AG04449 (cell line): ENCODE measurements around the gene SMURF2.

ENCODE experiments used
- CTCF ChIA-PET: fragments of 350-600 bp; formaldehyde crosslinking; extraction: SDS; loops from one replicate; lab custom pipeline; 2021; ENCODE audit warnings: antibody characterized with exemption; lab: Yijun Ruan, JAX
- POLR2A ChIA-PET: fragments of 400-600, 350-600 bp; formaldehyde crosslinking; extraction: SDS; loops from one replicate; lab custom pipeline; 2020; ENCODE audit warnings: antibody characterized with exemption, inconsistent platforms; lab: Yijun Ruan, JAX
- DNase-seq: peaks from one replicate; pipeline ENCODE4 v3.0.0-alpha.2; 2010; ENCODE audit warnings: low read depth, low spot score
- H3K4me3 ChIP-seq: 2 replicates; pipeline ENCODE4 v1.5.1; 2011; ENCODE audit warnings: low read depth, mild to moderate bottlenecking, control low read depth, low read length
- CTCF ChIP-seq: IDR thresholded peaks from one replicate; pipeline ENCODE4 v1.5.1; 2011; ENCODE audit warnings: mild to moderate bottlenecking, moderate library complexity, low read length, control low read depth, inconsistent platforms; ENCODE audit not compliant: insufficient read depth; ENCODE audit errors: missing control alignments

The SMURF2 gene

GRCh38 chr17:64503341-64503740, 158.8 kb downstream of the SMURF2 start:
- no peak overlapping the region; the same call in none of the 2 replicates for H3K4me3 ChIP-seq
- CTCF ChIA-PET: interaction anchor here (0.8 to 8.5 kb wide), 5 partner anchors 10 to 183 kb away, joined by 3 to 88 read pairs (median 4); partner anchors contain the start of gene POLG2
- no peak for DNase-seq
- POLR2A ChIA-PET: interaction anchor here (1.0 kb wide), 1 partner anchor 201 kb away, joined by 3 read pairs; no protein-coding TSS in a partner anchor
- TF ChIP-seq CTCF: no peak

- CTCF ChIA-PET: interaction anchor here (0.8 to 8.5 kb wide), 5 partner anchors 10 to 182 kb away, joined by 3 to 88 read pairs (median 4); partner anchors contain the start of gene POLG2
- no peak overlapping the region for H3K4me3 ChIP-seq
- no peak for DNase-seq
- POLR2A ChIA-PET: no interaction called here
- no peak for TF ChIP-seq CTCF
These were observed 159.3 kb downstream of the SMURF2 start for GRCh38 chr17:64502809-64503208.

- CTCF ChIA-PET: interaction anchor here (1.2 to 8.5 kb wide), 3 partner anchors 9 to 181 kb away, joined by 3 to 88 read pairs (median 78); partner anchors contain the start of gene POLG2
- POLR2A ChIA-PET: interaction anchor here (0.6 kb wide), 1 partner anchor 80 kb away, joined by 3 read pairs; no protein-coding TSS in a partner anchor
- DNase-seq: no peak
- TF ChIP-seq CTCF: no peak
- H3K4me3 ChIP-seq: no peak overlapping the region
These were observed 160.1 kb downstream of the SMURF2 start for GRCh38 chr17:64502021-64502420.

- DNase-seq: no peak
- no peak for TF ChIP-seq CTCF
- ChIA-PET CTCF (interaction anchor here (7.4 to 13.0 kb wide), 3 partner anchors 8 to 80 kb away, joined by 78 to 451 read pairs (median 88); partner anchors contain the start of gene POLG2), POLR2A (no interaction called here)
- H3K4me3 ChIP-seq: no peak overlapping the region
These were observed 161.0 kb downstream of the SMURF2 start for GRCh38 chr17:64500862-64501765.

GRCh38 chr17:64500487-64500859, 161.6 kb downstream of the SMURF2 start:
- CTCF ChIA-PET: interaction anchor here (8.5 to 13.0 kb wide), 2 partner anchors 7 to 79 kb away, joined by 78 to 451 read pairs; partner anchors contain the start of gene POLG2
- TF ChIP-seq CTCF: no peak
- POLR2A ChIA-PET: interaction anchor here (0.5 kb wide), 1 partner anchor 147 kb away, joined by 3 read pairs; no protein-coding TSS in a partner anchor
- H3K4me3 ChIP-seq: no peak overlapping the region
- DNase-seq: no peak
